ENCODE measurements around the gene OST4.
"Not testable (repeated sequence)": the region's sequence is repeated elsewhere in the genome, so short reads cannot be mapped to it uniquely, and the experiment has no call there.

OST4 gene

GRCh38 chr2:27078267-27079194, 7.1 kb upstream of the OST4 start, which contains the start of gene EMILIN1:
TSS of gene EMILIN1 (plus strand) at chr2:27078615. CDS start at chr2:27079066, 451 bp downstream.
- DNase-seq = peak; percentile 14

GRCh38 chr2:27077231-27077630, 5.8 kb upstream of the OST4 start:
- DNase-seq = no peak

- DNase-seq = no peak
These were observed 4.9 kb upstream of the OST4 start for GRCh38 chr2:27076323-27076722.

- not testable (repeated sequence) for DNase-seq
These were observed 4.1 kb upstream of the OST4 start for GRCh38 chr2:27075566-27075871.

GRCh38 chr2:27074738-27075565, 3.5 kb upstream of the OST4 start:
- DNase-seq = peak; percentile 76

- DNase-seq = no peak
These were observed 2.3 kb upstream of the OST4 start for GRCh38 chr2:27073782-27074181.

- DNase-seq = no peak
These were observed 1.5 kb upstream of the OST4 start for GRCh38 chr2:27072920-27073319.

- DNase-seq = no peak
These were observed 756 bp upstream of the OST4 start for GRCh38 chr2:27071990-27072830.

- DNase-seq = no peak
These were observed 689 bp downstream of the OST4 start for GRCh38 chr2:27070653-27071276.

GRCh38 chr2:27069961-27070618, 1.4 kb downstream of the OST4 start:
- DNase-seq = no peak

- no peak for DNase-seq
These were observed 2.0 kb downstream of the OST4 start for GRCh38 chr2:27069436-27069835.

GRCh38 chr2:27067385-27067784, 4.1 kb downstream of the OST4 start:
- no peak for DNase-seq

- no peak for DNase-seq
These were observed 6.3 kb downstream of the OST4 start for GRCh38 chr2:27065128-27065527.

GRCh38 chr2:27060323-27060722, 11.1 kb downstream of the OST4 start:
- no peak for DNase-seq

GRCh38 chr2:27059141-27059820, 12.2 kb downstream of the OST4 start:
- DNase-seq = no peak

GRCh38 chr2:27058210-27058609, 13.2 kb downstream of the OST4 start:
- no peak for DNase-seq

GRCh38 chr2:27057184-27057583, 14.3 kb downstream of the OST4 start:
- no peak for DNase-seq

- no peak for DNase-seq
These were observed 16.7 kb downstream of the OST4 start for GRCh38 chr2:27054721-27055120.

GRCh38 chr2:27053776-27054175, 17.7 kb downstream of the OST4 start:
- DNase-seq = no peak

GRCh38 chr2:27053321-27053720, 18.1 kb downstream of the OST4 start:
- no peak for DNase-seq

GRCh38 chr2:27051902-27052645, 19.4 kb downstream of the OST4 start:
- no peak for DNase-seq
